PC-3 (cell line): ENCODE results near the gene MPZL3.

Source experiments
- EZH2 ChIP-seq: fragments of 300-600 bp; sonication (generic); IDR thresholded peaks from one replicate; pipeline ENCODE4 v1.6.1; 2017; ENCODE audit warnings: antibody characterized with exemption, mild to moderate bottlenecking, low read length; ENCODE audit not compliant: unreplicated experiment
- EZH2phosphoT487 ChIP-seq: fragments of 300-600 bp; sonication (generic); IDR thresholded peaks from 2 replicates; pipeline ENCODE4 v1.6.1; 2018; ENCODE audit warnings: mild to moderate bottlenecking, antibody characterized with exemption, low read length, borderline replicate concordance
- TF ChIP-seq, protein P1 (sequence below): fragments of 300-600 bp; sonication (generic); conservative IDR thresholded peaks from 2 replicates; pipeline ENCODE4 v1.5.1; 2017; ENCODE audit warnings: antibody characterized with exemption, low read depth, mild to moderate bottlenecking, low read length

DNA sequence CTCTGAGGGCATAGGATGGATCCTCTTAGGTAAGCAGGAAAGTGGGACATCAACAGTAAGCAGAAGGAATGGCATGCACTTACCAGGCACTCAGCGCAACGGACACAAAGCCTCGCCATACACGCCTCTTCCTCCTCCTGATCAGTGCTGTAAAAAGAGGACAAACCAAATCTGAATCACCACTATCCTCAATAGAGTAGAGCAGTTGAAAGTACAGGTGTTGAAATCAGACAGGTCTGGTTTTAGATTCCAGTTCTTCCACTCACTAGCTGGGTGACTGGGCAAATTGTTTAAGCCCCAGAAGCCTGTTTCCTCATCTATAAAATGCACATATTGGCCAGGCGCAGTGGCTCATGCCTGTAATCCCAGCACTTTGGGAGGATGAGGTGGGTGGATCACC is 18.8 kb downstream of the MPZL3 start:
- TF ChIP-seq, protein P1, sequence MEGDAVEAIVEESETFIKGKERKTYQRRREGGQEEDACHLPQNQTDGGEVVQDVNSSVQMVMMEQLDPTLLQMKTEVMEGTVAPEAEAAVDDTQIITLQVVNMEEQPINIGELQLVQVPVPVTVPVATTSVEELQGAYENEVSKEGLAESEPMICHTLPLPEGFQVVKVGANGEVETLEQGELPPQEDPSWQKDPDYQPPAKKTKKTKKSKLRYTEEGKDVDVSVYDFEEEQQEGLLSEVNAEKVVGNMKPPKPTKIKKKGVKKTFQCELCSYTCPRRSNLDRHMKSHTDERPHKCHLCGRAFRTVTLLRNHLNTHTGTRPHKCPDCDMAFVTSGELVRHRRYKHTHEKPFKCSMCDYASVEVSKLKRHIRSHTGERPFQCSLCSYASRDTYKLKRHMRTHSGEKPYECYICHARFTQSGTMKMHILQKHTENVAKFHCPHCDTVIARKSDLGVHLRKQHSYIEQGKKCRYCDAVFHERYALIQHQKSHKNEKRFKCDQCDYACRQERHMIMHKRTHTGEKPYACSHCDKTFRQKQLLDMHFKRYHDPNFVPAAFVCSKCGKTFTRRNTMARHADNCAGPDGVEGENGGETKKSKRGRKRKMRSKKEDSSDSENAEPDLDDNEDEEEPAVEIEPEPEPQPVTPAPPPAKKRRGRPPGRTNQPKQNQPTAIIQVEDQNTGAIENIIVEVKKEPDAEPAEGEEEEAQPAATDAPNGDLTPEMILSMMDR: no peak
- TF ChIP-seq EZH2phosphoT487 (no peak), EZH2 (no peak)
